HCT116 (cell line): Measurements from ENCODE around the gene NECTIN3. TPM values are rescaled to one million over a fixed set of nuclear protein-coding genes. Genes with fewer than 3 reads are reported as not detected.

Experiments used
- ATAC-seq: fragments of 200-7000 bp; cut with Tn5 transposase; 2 replicates; pipeline ENCODE4 v1.9.1; 2020; ENCODE audit warnings: mild to moderate bottlenecking, moderate library complexity
- BruUV-seq: library from RNA; stranded (reverse); fragments of 400-500 nt; replicated peaks from 2 replicates; lab custom pipeline; 2021; lab: Mats Ljungman, UMichigan
- CTCF ChIA-PET: fragments of 300-600 bp; sonication (Branson Sonifier 250); formaldehyde crosslinking; loops from one replicate; lab custom pipeline; 2021; ENCODE audit warnings: antibody characterized with exemption; lab: Charles Lee
- POLR2A ChIA-PET: fragments of 300-600, 350-600 bp; sonication (Branson Sonifier 250); formaldehyde crosslinking; loops from one replicate; lab custom pipeline; 2021; ENCODE audit warnings: antibody characterized with exemption; lab: Charles Lee
- RAD21 ChIA-PET, 2 experiments: fragments of 300-600 bp; sonication (Branson Sonifier 250); formaldehyde crosslinking; loops; one replicate each; lab custom pipeline; 2023; ENCODE audit warnings: low total read pairs in 2 of 2; ENCODE audit not compliant: uncharacterized antibody in 2 of 2, unreplicated experiment in 2 of 2, low non-redundant PET in 1 of 2; lab: Charles Lee
- DNase-seq: peaks from one replicate; pipeline ENCODE4 v3.0.0-alpha.2; 2010; ENCODE audit warnings: low read depth, low spot score
- H2AFZ ChIP-seq: fragments of 200-600 bp; shearing (Covaris generic), sonication (generic); 2 replicates; pipeline ENCODE4 v1.6.1; 2017; ENCODE audit warnings: low read depth, mixed run types, mixed read lengths, antibody characterized with exemption, low read length; ENCODE audit not compliant: poor library complexity, severe bottlenecking
- H3K27ac ChIP-seq: 2 replicates; pipeline ENCODE4 v1.5.1; 2012; ENCODE audit warnings: low read depth, low read length
- H3K27me3 ChIP-seq: fragments of 200-600 bp; sonication (generic); 2 replicates; pipeline ENCODE4 v1.6.1; 2016; ENCODE audit warnings: mixed run types, low read length, mixed read lengths; ENCODE audit not compliant: insufficient read depth
- H3K36me3 ChIP-seq, 2 experiments: fragments of 200-500 bp in 1 of 2; fragments of 200-600 bp in 1 of 2; sonication (Bioruptor generic) in 1 of 2; sonication (generic) in 1 of 2; 2 replicates each; pipeline versions ENCODE4 v1.5.1 to v1.6.1; 2014 to 2016; ENCODE audit warnings: low read length in 2 of 2, inconsistent platforms in 1 of 2, mixed read lengths in 1 of 2, mixed run types in 1 of 2; ENCODE audit not compliant: insufficient read depth in 2 of 2, control insufficient read depth in 1 of 2
- H3K4me1 ChIP-seq, 2 experiments: fragments of 200-600 bp in 1 of 2; sonication (generic) in 1 of 2; 2 replicates each; pipeline versions ENCODE4 v1.5.1 to v1.6.1; 2012 to 2017; ENCODE audit warnings: low read length in 2 of 2, inconsistent platforms in 1 of 2, mild to moderate bottlenecking in 1 of 2, mixed read lengths in 1 of 2, mixed run types in 1 of 2, moderate library complexity in 1 of 2; ENCODE audit not compliant: insufficient read depth in 2 of 2, control insufficient read depth in 1 of 2
- H3K4me2 ChIP-seq: fragments of 200-600 bp; sonication (generic); 2 replicates; pipeline ENCODE4 v1.6.1; 2017; ENCODE audit warnings: mixed run types, low read length, mixed read lengths
- H3K4me3 ChIP-seq, 2 experiments: fragments of 200-600 bp in 1 of 2; sonication (generic) in 1 of 2; replicated peaks in 1 of 2; 2 replicates each; pipeline ENCODE4 v1.5.1; 2011 to 2016; ENCODE audit warnings: low read length in 2 of 2, control low read depth in 1 of 2, low read depth in 1 of 2, mild to moderate bottlenecking in 1 of 2, mixed read lengths in 1 of 2, mixed run types in 1 of 2
- H3K79me2 ChIP-seq: fragments of 200-600 bp; sonication (generic); 2 replicates; pipeline ENCODE4 v1.6.1; 2017; ENCODE audit warnings: mild to moderate bottlenecking, mixed run types, low read length, moderate library complexity, mixed read lengths; ENCODE audit not compliant: insufficient read depth
- H3K9ac ChIP-seq: fragments of 200-600 bp; sonication (generic); 2 replicates; pipeline ENCODE4 v1.6.1; 2016; ENCODE audit warnings: low read length, mixed read lengths
- H3K9me2 ChIP-seq: fragments of 200-600 bp; sonication (generic), shearing (Covaris generic); 2 replicates; pipeline ENCODE4 v1.6.1; 2017; ENCODE audit warnings: mixed run types, mild to moderate bottlenecking, moderate library complexity; ENCODE audit not compliant: insufficient read depth
- H3K9me3 ChIP-seq, 2 experiments: fragments of 200-500 bp in 1 of 2; fragments of 200-600 bp in 1 of 2; sonication (Bioruptor generic) in 1 of 2; sonication (generic) in 1 of 2; 2 replicates each; pipeline ENCODE4 v1.6.1; 2014 to 2017; ENCODE audit warnings: low read length in 2 of 2, mixed read lengths in 2 of 2, inconsistent platforms in 1 of 2, low read depth in 1 of 2, mild to moderate bottlenecking in 1 of 2, mixed run types in 1 of 2, moderate library complexity in 1 of 2; ENCODE audit not compliant: control insufficient read depth in 1 of 2, insufficient read depth in 1 of 2
- H4K20me1 ChIP-seq: fragments of 200-600 bp; sonication (generic), shearing (Covaris generic); 2 replicates; pipeline ENCODE4 v1.6.1; 2017; ENCODE audit warnings: mixed run types, mild to moderate bottlenecking, moderate library complexity; ENCODE audit not compliant: insufficient read depth
- POLR2AphosphoS5 ChIP-seq: IDR thresholded peaks from 2 replicates; pipeline ENCODE4 v1.6.1; 2011; ENCODE audit warnings: mild to moderate bottlenecking, low read depth, low read length, moderate library complexity
- SIN3A ChIP-seq: IDR thresholded peaks from 2 replicates; pipeline ENCODE4 v1.6.1; 2012; ENCODE audit warnings: low read depth
- TCF7L2 ChIP-seq: IDR thresholded peaks from 2 replicates; pipeline ENCODE4 v1.7.0; 2011; ENCODE audit warnings: borderline replicate concordance, inconsistent platforms; ENCODE audit not compliant: insufficient read depth, insufficient read length; ENCODE audit errors: extremely low read depth
- intact Hi-C: fragments of 100-400 bp; cut with micrococcal nuclease; formaldehyde crosslinking; loops from 2 replicates; pipeline ENCODE4 v1.10.0; 2022
- total RNA-seq: library from RNA; stranded (reverse); gene quantifications from one replicate; pipeline ENCODE4 v1.2.1, GENCODE V29; 2021; ENCODE audit not compliant: unreplicated experiment
- TF ChIP-seq, protein P1 (sequence below): IDR thresholded peaks from 2 replicates; pipeline ENCODE4 v1.6.1; 2012; ENCODE audit warnings: low read depth
- TF ChIP-seq, protein P2 (sequence below), 3 experiments: fragments of 200-600 bp in 1 of 3; sonication (generic) in 1 of 3; IDR thresholded peaks in 2 of 3; conservative IDR thresholded peaks in 1 of 3; 2 replicates each; pipeline ENCODE4 v1.5.1; 2012 to 2017; ENCODE audit warnings: low read depth in 2 of 3, low read length in 2 of 3, antibody characterized with exemption in 1 of 3, borderline replicate concordance in 1 of 3, control low read depth in 1 of 3, mild to moderate bottlenecking in 1 of 3, mixed read lengths in 1 of 3, mixed run types in 1 of 3, moderate library complexity in 1 of 3; ENCODE audit not compliant: insufficient read depth in 1 of 3

NECTIN3 gene
- total RNA-seq, 1 experiment from 2014 or later = 93.6 TPM

DNA sequence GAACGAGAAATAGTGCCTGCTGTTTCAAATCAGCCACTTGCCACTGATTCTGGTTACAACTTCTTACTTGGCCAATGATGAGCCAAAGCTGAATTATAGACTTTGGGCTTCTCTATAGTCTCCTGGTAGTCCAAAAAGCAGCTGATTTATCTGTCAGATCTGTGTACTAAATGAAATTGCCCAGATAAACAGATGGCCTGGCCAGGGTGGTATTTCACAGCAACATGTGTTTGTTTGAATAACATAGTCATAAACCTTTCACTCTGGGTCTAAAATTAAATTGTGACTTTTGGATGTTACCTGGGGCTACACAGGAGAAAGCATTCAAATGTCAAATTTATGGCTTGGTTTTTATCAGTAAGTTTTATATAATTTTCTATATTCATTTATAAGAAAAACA, 147.0 kb downstream of the NECTIN3 start:
- Histone ChIP-seq H4K20me1 (no peaks in the 10 kb centered on the region), H3K27ac (no peak overlapping the region), H3K4me1 (no peaks in the 10 kb centered on the region), H3K36me3 (no peaks in the 10 kb centered on the region), H2AFZ (no peak overlapping the region), H3K9me3 (no peaks in the 10 kb centered on the region), H3K9me2 (no peaks in the 10 kb centered on the region), H3K4me2 (no peak overlapping the region), H3K27me3 (no peaks in the 10 kb centered on the region), H3K4me3 (no peak overlapping the region), H3K9ac (no peak overlapping the region), H3K79me2 (no peaks in the 10 kb centered on the region)
- DNase-seq (no peak), ATAC-seq (no peak)
- no peak for TF ChIP-seq POLR2AphosphoS5
- TF ChIP-seq SIN3A = no peak
- TF ChIP-seq, protein P1, sequence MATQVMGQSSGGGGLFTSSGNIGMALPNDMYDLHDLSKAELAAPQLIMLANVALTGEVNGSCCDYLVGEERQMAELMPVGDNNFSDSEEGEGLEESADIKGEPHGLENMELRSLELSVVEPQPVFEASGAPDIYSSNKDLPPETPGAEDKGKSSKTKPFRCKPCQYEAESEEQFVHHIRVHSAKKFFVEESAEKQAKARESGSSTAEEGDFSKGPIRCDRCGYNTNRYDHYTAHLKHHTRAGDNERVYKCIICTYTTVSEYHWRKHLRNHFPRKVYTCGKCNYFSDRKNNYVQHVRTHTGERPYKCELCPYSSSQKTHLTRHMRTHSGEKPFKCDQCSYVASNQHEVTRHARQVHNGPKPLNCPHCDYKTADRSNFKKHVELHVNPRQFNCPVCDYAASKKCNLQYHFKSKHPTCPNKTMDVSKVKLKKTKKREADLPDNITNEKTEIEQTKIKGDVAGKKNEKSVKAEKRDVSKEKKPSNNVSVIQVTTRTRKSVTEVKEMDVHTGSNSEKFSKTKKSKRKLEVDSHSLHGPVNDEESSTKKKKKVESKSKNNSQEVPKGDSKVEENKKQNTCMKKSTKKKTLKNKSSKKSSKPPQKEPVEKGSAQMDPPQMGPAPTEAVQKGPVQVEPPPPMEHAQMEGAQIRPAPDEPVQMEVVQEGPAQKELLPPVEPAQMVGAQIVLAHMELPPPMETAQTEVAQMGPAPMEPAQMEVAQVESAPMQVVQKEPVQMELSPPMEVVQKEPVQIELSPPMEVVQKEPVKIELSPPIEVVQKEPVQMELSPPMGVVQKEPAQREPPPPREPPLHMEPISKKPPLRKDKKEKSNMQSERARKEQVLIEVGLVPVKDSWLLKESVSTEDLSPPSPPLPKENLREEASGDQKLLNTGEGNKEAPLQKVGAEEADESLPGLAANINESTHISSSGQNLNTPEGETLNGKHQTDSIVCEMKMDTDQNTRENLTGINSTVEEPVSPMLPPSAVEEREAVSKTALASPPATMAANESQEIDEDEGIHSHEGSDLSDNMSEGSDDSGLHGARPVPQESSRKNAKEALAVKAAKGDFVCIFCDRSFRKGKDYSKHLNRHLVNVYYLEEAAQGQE = no peak
- no peak for TF ChIP-seq TCF7L2
- TF ChIP-seq, protein P2, sequence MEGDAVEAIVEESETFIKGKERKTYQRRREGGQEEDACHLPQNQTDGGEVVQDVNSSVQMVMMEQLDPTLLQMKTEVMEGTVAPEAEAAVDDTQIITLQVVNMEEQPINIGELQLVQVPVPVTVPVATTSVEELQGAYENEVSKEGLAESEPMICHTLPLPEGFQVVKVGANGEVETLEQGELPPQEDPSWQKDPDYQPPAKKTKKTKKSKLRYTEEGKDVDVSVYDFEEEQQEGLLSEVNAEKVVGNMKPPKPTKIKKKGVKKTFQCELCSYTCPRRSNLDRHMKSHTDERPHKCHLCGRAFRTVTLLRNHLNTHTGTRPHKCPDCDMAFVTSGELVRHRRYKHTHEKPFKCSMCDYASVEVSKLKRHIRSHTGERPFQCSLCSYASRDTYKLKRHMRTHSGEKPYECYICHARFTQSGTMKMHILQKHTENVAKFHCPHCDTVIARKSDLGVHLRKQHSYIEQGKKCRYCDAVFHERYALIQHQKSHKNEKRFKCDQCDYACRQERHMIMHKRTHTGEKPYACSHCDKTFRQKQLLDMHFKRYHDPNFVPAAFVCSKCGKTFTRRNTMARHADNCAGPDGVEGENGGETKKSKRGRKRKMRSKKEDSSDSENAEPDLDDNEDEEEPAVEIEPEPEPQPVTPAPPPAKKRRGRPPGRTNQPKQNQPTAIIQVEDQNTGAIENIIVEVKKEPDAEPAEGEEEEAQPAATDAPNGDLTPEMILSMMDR (IDR thresholded peaks at IDR 0.05 in 2 of 3, conservative IDR thresholded peaks at IDR 0.05 in 1 of 3; ENCODE audit: borderline replicate concordance in 1 of 3, insufficient read depth in 1 of 3, low read depth in 2 of 3, low read length in 2 of 3) = no peak
- ChIA-PET RAD21 (no interaction called here), CTCF (no interaction called here), POLR2A (no interaction called here)
- intact Hi-C loops = no loop called here
- no TSS peak for BruUV-seq
